HepG2 (cell line): ENCODE results near the gene SECTM1. TPM values are rescaled to one million over a fixed set of nuclear protein-coding genes. Genes with fewer than 3 reads are reported as not detected.
A peak's percentile ranks its signal among the peaks of the same experiment; 100 is the strongest.

Source experiments
- CBX2 ChIP-seq, 2 experiments: fragments of 200-600 bp in 1 of 2; sonication (generic); formaldehyde crosslinking in 1 of 2; IDR thresholded peaks; 2 replicates each; pipeline versions ENCODE4 v1.7.0 to v1.8.1; 2018 to 2022; ENCODE audit warnings: low read depth in 2 of 2, low read length in 1 of 2, mild to moderate bottlenecking in 1 of 2, missing genetic modification reagents in 1 of 2
- CEBPB ChIP-seq: IDR thresholded peaks from 2 replicates; pipeline ENCODE4 v1.6.1; 2011; ENCODE audit warnings: low read depth, low read length, improper control_type of control experiment, borderline replicate concordance
- HDAC2 ChIP-seq: sonication (generic); formaldehyde crosslinking; IDR thresholded peaks from 2 replicates; pipeline ENCODE4 v1.4.0; 2020; ENCODE audit warnings: missing genetic modification reagents
- HDAC6 ChIP-seq: fragments of 200-600 bp; sonication (generic); IDR thresholded peaks from 2 replicates; pipeline ENCODE4 v1.7.0; 2017; ENCODE audit warnings: mild to moderate bottlenecking, antibody characterized with exemption, low read length, low read depth
- HNRNPUL1 ChIP-seq: fragments of 200-400 bp; formaldehyde crosslinking; IDR thresholded peaks from 2 replicates; pipeline ENCODE4 v1.6.1; 2017; ENCODE audit warnings: low read depth, mild to moderate bottlenecking, low read length, moderate library complexity
- NFE2 ChIP-seq: sonication (generic); formaldehyde crosslinking; IDR thresholded peaks from 2 replicates; pipeline ENCODE4 v1.4.0; 2020; ENCODE audit warnings: missing genetic modification reagents
- POLR2A ChIP-seq, 2 experiments: IDR thresholded peaks; 2 replicates each; pipeline ENCODE4 v1.6.1; 2011; ENCODE audit warnings: low read depth in 2 of 2, low read length in 2 of 2, mild to moderate bottlenecking in 1 of 2, moderate library complexity in 1 of 2; ENCODE audit not compliant: insufficient read depth in 1 of 2
- SMYD3 ChIP-seq: sonication (generic); formaldehyde crosslinking; IDR thresholded peaks from 2 replicates; pipeline ENCODE4 v1.8.1; 2023; ENCODE audit warnings: mild to moderate bottlenecking, missing genetic modification reagents
- ZFP82 ChIP-seq: sonication (generic); formaldehyde crosslinking; IDR thresholded peaks from 2 replicates; pipeline ENCODE4 v1.5.1; 2020; ENCODE audit warnings: mild to moderate bottlenecking, missing genetic modification reagents, borderline replicate concordance
- ZNF10 ChIP-seq: sonication (generic); formaldehyde crosslinking; IDR thresholded peaks from 2 replicates; pipeline ENCODE4 v1.4.0; 2020; ENCODE audit warnings: mild to moderate bottlenecking, low read depth, missing genetic modification reagents, borderline replicate concordance
- ZNF207 ChIP-seq: fragments of 450-650 bp; IDR thresholded peaks from 2 replicates; pipeline ENCODE4 v1.6.1; 2016; ENCODE audit warnings: antibody characterized with exemption, borderline replicate concordance
- ZNF326 ChIP-seq: sonication (generic); formaldehyde crosslinking; IDR thresholded peaks from 2 replicates; pipeline ENCODE4 v1.4.0; 2020; ENCODE audit warnings: missing genetic modification reagents, borderline replicate concordance
- ZNF615 ChIP-seq: sonication (generic); formaldehyde crosslinking; IDR thresholded peaks from 2 replicates; pipeline ENCODE4 v1.5.0; 2020; ENCODE audit warnings: mild to moderate bottlenecking, missing genetic modification reagents, borderline replicate concordance
- ZNF782 ChIP-seq: sonication (generic); formaldehyde crosslinking; IDR thresholded peaks from 2 replicates; pipeline ENCODE4 v1.4.0; 2020; ENCODE audit warnings: missing genetic modification reagents, mild to moderate bottlenecking, borderline replicate concordance
- ZNF841 ChIP-seq: sonication (generic); formaldehyde crosslinking; IDR thresholded peaks from 2 replicates; pipeline ENCODE4 v1.8.1; 2023; ENCODE audit warnings: missing genetic modification reagents, borderline replicate concordance
- ZNF883 ChIP-seq: sonication (generic); formaldehyde crosslinking; IDR thresholded peaks from 2 replicates; pipeline ENCODE4 v1.5.1; 2020; ENCODE audit warnings: mild to moderate bottlenecking, missing genetic modification reagents; ENCODE audit errors: not compliant biosample characterization
- polyA plus RNA-seq, 8 experiments: library from polyadenylated mRNA; depleted of rRNA in 3 of 8; stranded (reverse) in 7 of 8; unstranded in 1 of 8; fragments of >200 nt; fragmentation: Illumina TruSeq in 4 of 8; extraction: Trizol in 4 of 8; gene quantifications; 2 replicates each; pipeline versions ENCODE4 v1.2.1 to v1.2.3, GENCODE V29; 2011 to 2016; ENCODE audit warnings: low read depth in 4 of 8, missing spikeins in 1 of 8, mixed read lengths in 1 of 8; ENCODE audit not compliant: insufficient read depth in 1 of 8
- total RNA-seq, 5 experiments: library from RNA; depleted of rRNA; stranded (reverse); fragments of >200 nt; fragmentation: Illumina TruSeq; extraction: Trizol; gene quantifications; 2 replicates each; pipeline ENCODE4 v1.2.3, GENCODE V29; 2016; ENCODE audit warnings: low read depth in 1 of 5
- TF ChIP-seq, protein P1 (sequence below): sonication (generic); formaldehyde crosslinking; conservative IDR thresholded peaks from 2 replicates; pipeline ENCODE4 v1.4.0; 2020; ENCODE audit warnings: missing genetic modification reagents
- TF ChIP-seq, protein P2 (sequence below): sonication (generic); formaldehyde crosslinking; IDR thresholded peaks from 2 replicates; pipeline ENCODE4 v1.5.1; 2020; ENCODE audit warnings: mild to moderate bottlenecking, moderate library complexity, missing genetic modification reagents
- TF ChIP-seq, protein P3 (sequence below), 2 experiments: sonication (generic) in 1 of 2; formaldehyde crosslinking in 1 of 2; IDR thresholded peaks; 2 replicates each; pipeline versions ENCODE4 v1.6.1 to v1.9.0; 2014 to 2022; ENCODE audit warnings: antibody characterized with exemption in 1 of 2, borderline replicate concordance in 1 of 2, inconsistent platforms in 1 of 2, low read depth in 1 of 2, missing genetic modification reagents in 1 of 2

Gene SECTM1
- total and polyA plus RNA-seq, 2 of the 13 experiments (the other 11 are each of a cell fraction or from before 2014, with no cell fraction given), result 3.5 to 5.3 TPM

DNA sequence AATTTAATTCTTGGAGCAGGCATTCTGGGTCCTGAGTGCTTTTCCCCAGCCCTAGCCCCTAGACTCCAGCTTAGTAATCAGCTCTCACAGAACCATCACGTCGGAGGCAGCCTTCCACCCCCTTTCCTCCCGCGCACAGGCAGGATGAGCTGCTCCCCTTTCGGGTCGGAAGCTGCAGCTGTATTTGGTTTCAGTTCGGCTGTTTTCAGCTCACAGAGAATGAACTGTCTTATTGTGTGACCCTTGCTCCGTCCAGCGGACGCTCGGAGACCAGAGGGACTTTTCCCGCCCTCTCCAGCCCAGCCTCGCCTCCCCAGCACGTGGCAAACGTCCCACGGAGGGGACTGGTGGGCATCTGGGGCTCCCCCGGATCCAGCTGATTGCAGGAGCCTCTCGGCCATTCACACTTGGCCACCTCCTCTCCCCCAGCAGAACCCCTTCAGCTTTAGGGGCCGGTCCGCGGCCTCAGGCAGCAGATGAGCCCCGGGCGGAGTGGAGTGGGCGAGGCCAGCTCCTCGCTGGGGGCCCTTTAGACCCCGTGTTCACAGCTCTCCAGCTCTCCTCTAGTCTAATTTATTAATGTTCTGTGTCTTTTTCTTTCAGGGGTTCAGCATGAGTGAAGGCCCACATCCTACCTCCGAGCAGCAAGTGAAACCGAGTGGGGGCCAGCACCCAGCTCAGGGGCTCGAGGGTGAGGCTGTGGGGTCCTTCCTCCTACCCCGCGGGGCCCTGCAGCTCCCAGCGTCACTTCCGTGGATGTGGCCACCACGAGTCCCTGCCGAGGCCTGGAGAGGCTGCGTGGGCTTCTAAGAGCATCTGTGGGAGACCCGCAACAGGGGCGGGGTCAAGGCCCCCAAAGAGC lies 37.1 kb upstream of the SECTM1 start (continued):
- TF ChIP-seq SMYD3 (CRISPR knock-in tag), result no peak
- no peak for TF ChIP-seq CBX2 (IDR thresholded peaks at IDR 0.05; ENCODE audit: low read depth, low read length)
- TF ChIP-seq CBX2 (CRISPR knock-in tag; IDR thresholded peaks at IDR 0.05; ENCODE audit: low read depth), result no peak
- TF ChIP-seq ZNF10 (CRISPR knock-in tag), result no peak
- TF ChIP-seq ZNF782 (CRISPR knock-in tag), result no peak
- no peak for TF ChIP-seq ZNF207
- TF ChIP-seq, protein P1, sequence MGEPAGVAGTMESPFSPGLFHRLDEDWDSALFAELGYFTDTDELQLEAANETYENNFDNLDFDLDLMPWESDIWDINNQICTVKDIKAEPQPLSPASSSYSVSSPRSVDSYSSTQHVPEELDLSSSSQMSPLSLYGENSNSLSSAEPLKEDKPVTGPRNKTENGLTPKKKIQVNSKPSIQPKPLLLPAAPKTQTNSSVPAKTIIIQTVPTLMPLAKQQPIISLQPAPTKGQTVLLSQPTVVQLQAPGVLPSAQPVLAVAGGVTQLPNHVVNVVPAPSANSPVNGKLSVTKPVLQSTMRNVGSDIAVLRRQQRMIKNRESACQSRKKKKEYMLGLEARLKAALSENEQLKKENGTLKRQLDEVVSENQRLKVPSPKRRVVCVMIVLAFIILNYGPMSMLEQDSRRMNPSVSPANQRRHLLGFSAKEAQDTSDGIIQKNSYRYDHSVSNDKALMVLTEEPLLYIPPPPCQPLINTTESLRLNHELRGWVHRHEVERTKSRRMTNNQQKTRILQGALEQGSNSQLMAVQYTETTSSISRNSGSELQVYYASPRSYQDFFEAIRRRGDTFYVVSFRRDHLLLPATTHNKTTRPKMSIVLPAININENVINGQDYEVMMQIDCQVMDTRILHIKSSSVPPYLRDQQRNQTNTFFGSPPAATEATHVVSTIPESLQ (CRISPR knock-in tag), result peak; percentile 88; the same call in 1 of the 2 replicates
- TF ChIP-seq NFE2, result no peak
- peak; percentile 82 for TF ChIP-seq HDAC2 (CRISPR knock-in tag)
- TF ChIP-seq HNRNPUL1, result no peak
- TF ChIP-seq ZFP82 (CRISPR knock-in tag), result peak; percentile 60; the same call in 1 of the 2 replicates
- TF ChIP-seq, protein P2, sequence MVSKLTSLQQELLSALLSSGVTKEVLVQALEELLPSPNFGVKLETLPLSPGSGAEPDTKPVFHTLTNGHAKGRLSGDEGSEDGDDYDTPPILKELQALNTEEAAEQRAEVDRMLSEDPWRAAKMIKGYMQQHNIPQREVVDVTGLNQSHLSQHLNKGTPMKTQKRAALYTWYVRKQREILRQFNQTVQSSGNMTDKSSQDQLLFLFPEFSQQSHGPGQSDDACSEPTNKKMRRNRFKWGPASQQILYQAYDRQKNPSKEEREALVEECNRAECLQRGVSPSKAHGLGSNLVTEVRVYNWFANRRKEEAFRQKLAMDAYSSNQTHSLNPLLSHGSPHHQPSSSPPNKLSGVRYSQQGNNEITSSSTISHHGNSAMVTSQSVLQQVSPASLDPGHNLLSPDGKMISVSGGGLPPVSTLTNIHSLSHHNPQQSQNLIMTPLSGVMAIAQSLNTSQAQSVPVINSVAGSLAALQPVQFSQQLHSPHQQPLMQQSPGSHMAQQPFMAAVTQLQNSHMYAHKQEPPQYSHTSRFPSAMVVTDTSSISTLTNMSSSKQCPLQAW (CRISPR knock-in tag), result no peak; the same call in 1 of the 2 replicates
- TF ChIP-seq POLR2A (IDR thresholded peaks at IDR 0.05; ENCODE audit: insufficient read depth in 1 of 2, low read depth in 2 of 2, low read length in 2 of 2), result no peak
- no peak for TF ChIP-seq HDAC6
- TF ChIP-seq ZNF841 (CRISPR knock-in tag), result no peak
- no peak for TF ChIP-seq ZNF326 (CRISPR knock-in tag)
- TF ChIP-seq, protein P3, sequence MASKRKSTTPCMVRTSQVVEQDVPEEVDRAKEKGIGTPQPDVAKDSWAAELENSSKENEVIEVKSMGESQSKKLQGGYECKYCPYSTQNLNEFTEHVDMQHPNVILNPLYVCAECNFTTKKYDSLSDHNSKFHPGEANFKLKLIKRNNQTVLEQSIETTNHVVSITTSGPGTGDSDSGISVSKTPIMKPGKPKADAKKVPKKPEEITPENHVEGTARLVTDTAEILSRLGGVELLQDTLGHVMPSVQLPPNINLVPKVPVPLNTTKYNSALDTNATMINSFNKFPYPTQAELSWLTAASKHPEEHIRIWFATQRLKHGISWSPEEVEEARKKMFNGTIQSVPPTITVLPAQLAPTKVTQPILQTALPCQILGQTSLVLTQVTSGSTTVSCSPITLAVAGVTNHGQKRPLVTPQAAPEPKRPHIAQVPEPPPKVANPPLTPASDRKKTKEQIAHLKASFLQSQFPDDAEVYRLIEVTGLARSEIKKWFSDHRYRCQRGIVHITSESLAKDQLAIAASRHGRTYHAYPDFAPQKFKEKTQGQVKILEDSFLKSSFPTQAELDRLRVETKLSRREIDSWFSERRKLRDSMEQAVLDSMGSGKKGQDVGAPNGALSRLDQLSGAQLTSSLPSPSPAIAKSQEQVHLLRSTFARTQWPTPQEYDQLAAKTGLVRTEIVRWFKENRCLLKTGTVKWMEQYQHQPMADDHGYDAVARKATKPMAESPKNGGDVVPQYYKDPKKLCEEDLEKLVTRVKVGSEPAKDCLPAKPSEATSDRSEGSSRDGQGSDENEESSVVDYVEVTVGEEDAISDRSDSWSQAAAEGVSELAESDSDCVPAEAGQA (IDR thresholded peaks at IDR 0.05; ENCODE audit: low read depth), result peak; percentile 68; the same call in 1 of the 2 replicates
- TF ChIP-seq, protein P3 (CRISPR knock-in tag; IDR thresholded peaks at IDR 0.05; ENCODE audit: borderline replicate concordance), result peak; percentile 83; the same call in 1 of the 2 replicates
- TF ChIP-seq CEBPB, result no peak
- no peak for TF ChIP-seq ZNF615 (CRISPR knock-in tag)
- TF ChIP-seq ZNF883, result peak; percentile 92
